Mesenchymal stem cell (in vitro differentiated cells and primary cell): ENCODE measurements around the gene CUEDC1.

Source experiments
- DNase-seq: peaks from one replicate; pipeline ENCODE4 v3.0.0-alpha.2; 2013
- H2AFZ ChIP-seq: one replicate; pipeline ENCODE4 v1.6.1; 2013; ENCODE audit warnings: low read depth, mild to moderate bottlenecking, control low read depth, inconsistent platforms, low read length, moderate library complexity
- H2AK5ac ChIP-seq: 2 replicates; pipeline ENCODE4 v1.6.1; 2013; ENCODE audit warnings: low read length, moderate library complexity, mild to moderate bottlenecking, inconsistent platforms; ENCODE audit not compliant: severe bottlenecking
- H2BK120ac ChIP-seq: one replicate; pipeline ENCODE4 v1.6.1; 2013; ENCODE audit warnings: low read depth, mild to moderate bottlenecking, inconsistent platforms, low read length, moderate library complexity
- H2BK12ac ChIP-seq, 2 experiments: one replicate each; pipeline ENCODE4 v1.6.1; 2013; ENCODE audit warnings: inconsistent platforms in 2 of 2, low read length in 2 of 2, mild to moderate bottlenecking in 2 of 2, moderate library complexity in 2 of 2, control low read depth in 1 of 2
- H2BK15ac ChIP-seq: one replicate; pipeline ENCODE4 v1.6.1; 2013; ENCODE audit warnings: mild to moderate bottlenecking, low read depth, inconsistent platforms; ENCODE audit not compliant: poor library complexity, severe bottlenecking
- H2BK5ac ChIP-seq: 2 replicates; pipeline ENCODE4 v1.6.1; 2013; ENCODE audit warnings: low read depth, mild to moderate bottlenecking, low read length, control low read depth, inconsistent platforms; ENCODE audit not compliant: poor library complexity, severe bottlenecking
- H3K14ac ChIP-seq, 2 experiments: one replicate each; pipeline ENCODE4 v1.6.1; 2013; ENCODE audit warnings: inconsistent platforms in 2 of 2, low read length in 2 of 2, control low read depth in 1 of 2, mild to moderate bottlenecking in 1 of 2, moderate library complexity in 1 of 2
- H3K18ac ChIP-seq, 2 experiments: one replicate each; pipeline ENCODE4 v1.6.1; 2013; ENCODE audit warnings: inconsistent platforms in 2 of 2, low read length in 2 of 2, control low read depth in 1 of 2, low read depth in 1 of 2, mild to moderate bottlenecking in 1 of 2
- H3K23ac ChIP-seq, 2 experiments: one replicate each; pipeline ENCODE4 v1.6.1; 2013; ENCODE audit warnings: inconsistent platforms in 2 of 2, low read length in 2 of 2, mild to moderate bottlenecking in 2 of 2, moderate library complexity in 2 of 2, control low read depth in 1 of 2
- H3K27ac ChIP-seq: 2 replicates; pipeline ENCODE4 v1.5.1; 2013; ENCODE audit warnings: mild to moderate bottlenecking, moderate library complexity, low read length, control low read depth, inconsistent platforms; ENCODE audit not compliant: poor library complexity, severe bottlenecking
- H3K27me3 ChIP-seq, 2 experiments: 2 replicates each; pipeline versions ENCODE4 v1.6.1 to v1.7.0; 2013; ENCODE audit warnings: low read length in 2 of 2, mild to moderate bottlenecking in 2 of 2, moderate library complexity in 2 of 2, control low read depth in 1 of 2, inconsistent platforms in 1 of 2; ENCODE audit not compliant: control insufficient read depth in 1 of 2, insufficient read depth in 1 of 2
- H3K36me3 ChIP-seq, 2 experiments: 2 replicates each; pipeline versions ENCODE4 v1.6.1 to v1.7.0; 2013; ENCODE audit warnings: low read length in 2 of 2, control low read depth in 1 of 2, inconsistent platforms in 1 of 2, low read depth in 1 of 2, mild to moderate bottlenecking in 1 of 2; ENCODE audit not compliant: insufficient read depth in 2 of 2, control insufficient read depth in 1 of 2
- H3K4ac ChIP-seq, 2 experiments: one replicate each; pipeline ENCODE4 v1.6.1; 2013; ENCODE audit warnings: inconsistent platforms in 2 of 2, low read length in 2 of 2, mild to moderate bottlenecking in 2 of 2, moderate library complexity in 2 of 2, control low read depth in 1 of 2, low read depth in 1 of 2
- H3K4me1 ChIP-seq: 2 replicates; pipeline ENCODE4 v1.6.1; 2013; ENCODE audit warnings: low read depth, low read length, control low read depth; ENCODE audit not compliant: control insufficient read depth, insufficient read depth
- H3K4me2 ChIP-seq: 2 replicates; pipeline ENCODE4 v1.6.1; 2013; ENCODE audit warnings: low read length, mild to moderate bottlenecking, inconsistent platforms; ENCODE audit not compliant: poor library complexity, severe bottlenecking
- H3K4me3 ChIP-seq, 2 experiments: 2 replicates each; pipeline versions ENCODE4 v1.5.1 to v1.7.0; 2013; ENCODE audit warnings: low read length in 2 of 2, mild to moderate bottlenecking in 2 of 2, control low read depth in 1 of 2, low read depth in 1 of 2; ENCODE audit not compliant: insufficient read depth in 1 of 2
- H3K79me1 ChIP-seq: replicated peaks from 2 replicates; pipeline ENCODE4 v1.6.1; 2013; ENCODE audit warnings: mild to moderate bottlenecking, control low read depth, low read length, inconsistent platforms; ENCODE audit not compliant: poor library complexity, severe bottlenecking
- H3K9ac ChIP-seq: 2 replicates; pipeline ENCODE4 v1.7.0; 2013; ENCODE audit warnings: mild to moderate bottlenecking, low read length, moderate library complexity
- H3K9me3 ChIP-seq: 2 replicates; pipeline ENCODE4 v1.7.0; 2013; ENCODE audit warnings: mild to moderate bottlenecking, low read length; ENCODE audit not compliant: control insufficient read depth
- H4K8ac ChIP-seq: one replicate; pipeline ENCODE4 v1.6.1; 2013; ENCODE audit warnings: inconsistent platforms, mild to moderate bottlenecking, low read length, moderate library complexity
- H4K91ac ChIP-seq: one replicate; pipeline ENCODE4 v1.6.1; 2013; ENCODE audit warnings: mild to moderate bottlenecking, low read length, inconsistent platforms
- WGBS: methylation state at CpG from one replicate; pipeline ENCODE4 v1.1.7; 2013; ENCODE audit warnings: mixed read lengths; 5-methylcytosine and 5-hydroxymethylcytosine counted together

The CUEDC1 gene

GRCh38 chr17:57935833-57936807 lies 19.1 kb downstream of the CUEDC1 start:
- Histone ChIP-seq H2BK5ac (peak overlapping the region; percentile 94), H3K23ac (no peak overlapping the region), H3K4me1 (peaks cover 47% of the 10 kb centered on the region), H3K9ac (peak overlapping the region; percentile 85), H3K27me3 (no peaks in the 10 kb centered on the region), H3K4me3 (peak overlapping the region in 1 of 2 experiments; percentile 50), H3K27ac (peak overlapping the region; percentile 90), H3K4ac (peak overlapping the region; percentile 88 to 96), H2BK15ac (peak overlapping the region; percentile 100), H2AK5ac (peak overlapping the region; percentile 94), H3K14ac (peak overlapping the region; percentile 73 to 90), H3K9me3 (no peaks in the 10 kb centered on the region), H3K18ac (peak overlapping the region; percentile 74 to 98), H3K36me3 (peaks cover 0 to 4% of the 10 kb centered on the region in 2 experiments), H2AFZ (no peak overlapping the region), H2BK12ac (peak overlapping the region; percentile 94 to 98), H2BK120ac (peak overlapping the region; percentile 98), H3K79me1 (peaks cover 15% of the 10 kb centered on the region), H4K91ac (peak overlapping the region; percentile 98), H4K8ac (peak overlapping the region; percentile 94), H3K4me2 (peak overlapping the region; percentile 24)
- peak; percentile 82 for DNase-seq
- 47% methylated on average over 9 of the region's 11 CpGs for WGBS

- Histone ChIP-seq H3K18ac (peak overlapping the region; percentile 42 to 44), H2BK5ac (no peak overlapping the region), H3K14ac (peak overlapping the region in 1 of 2 experiments; percentile 58), H3K23ac (no peak overlapping the region), H3K79me1 (peaks cover 21% of the 10 kb centered on the region), H3K9me3 (no peaks in the 10 kb centered on the region), H2AK5ac (peak overlapping the region; percentile 76), H2BK120ac (no peak overlapping the region), H3K9ac (peak overlapping the region; percentile 15), H4K8ac (peak overlapping the region; percentile 14), H4K91ac (no peak overlapping the region), H3K4me2 (no peak overlapping the region), H2BK15ac (peak overlapping the region; percentile 30), H2BK12ac (peak overlapping the region; percentile 78 to 88), H2AFZ (no peak overlapping the region), H3K36me3 (no peaks in the 10 kb centered on the region), H3K27me3 (no peaks in the 10 kb centered on the region), H3K27ac (no peak overlapping the region), H3K4me1 (peaks cover 37% of the 10 kb centered on the region), H3K4ac (peak overlapping the region; percentile 1 to 42), H3K4me3 (no peak overlapping the region)
- no peak for DNase-seq
- WGBS: 88% methylated on average over 12 of the region's 12 CpGs
Measured at GRCh38 chr17:57931488-57932137, 23.6 kb downstream of the CUEDC1 start.

GRCh38 chr17:57930239-57930638 lies 25.0 kb downstream of the CUEDC1 start:
- Histone ChIP-seq H3K4me3 (no peak overlapping the region), H3K27me3 (no peaks in the 10 kb centered on the region), H3K4ac (no peak overlapping the region), H3K4me2 (no peak overlapping the region), H3K9me3 (no peaks in the 10 kb centered on the region), H3K9ac (no peak overlapping the region), H2BK5ac (no peak overlapping the region), H3K36me3 (peaks cover 0 to 3% of the 10 kb centered on the region in 2 experiments), H2BK120ac (no peak overlapping the region), H3K79me1 (peaks cover 27% of the 10 kb centered on the region), H3K27ac (no peak overlapping the region), H3K14ac (no peak overlapping the region), H2BK12ac (peak overlapping the region in 1 of 2 experiments; percentile 49), H2BK15ac (no peak overlapping the region), H4K91ac (no peak overlapping the region), H3K23ac (no peak overlapping the region), H3K18ac (no peak overlapping the region), H2AK5ac (no peak overlapping the region), H3K4me1 (peaks cover 36% of the 10 kb centered on the region), H2AFZ (no peak overlapping the region), H4K8ac (no peak overlapping the region)
- DNase-seq: no peak
- WGBS: 94% methylated on average over 5 of the region's 5 CpGs

- H3K4me3 ChIP-seq: no peak overlapping the region
- H3K79me1 ChIP-seq: peaks cover 27% of the 10 kb centered on the region
- H3K4ac ChIP-seq: no peak overlapping the region
- no peak overlapping the region for H3K14ac ChIP-seq
- H2BK5ac ChIP-seq: no peak overlapping the region
- H3K23ac ChIP-seq: no peak overlapping the region
- H3K27ac ChIP-seq: no peak overlapping the region
- H3K9ac ChIP-seq: no peak overlapping the region
- H3K4me1 ChIP-seq: peaks cover 39% of the 10 kb centered on the region
- no peak for DNase-seq
- no peak overlapping the region for H4K91ac ChIP-seq
- H3K4me2 ChIP-seq: no peak overlapping the region
- no peaks in the 10 kb centered on the region for H3K9me3 ChIP-seq
- H2AFZ ChIP-seq: no peak overlapping the region
- H2BK15ac ChIP-seq: no peak overlapping the region
- no peak overlapping the region for H2BK120ac ChIP-seq
- no peak overlapping the region for H4K8ac ChIP-seq
- H3K27me3 ChIP-seq: no peaks in the 10 kb centered on the region
- H3K18ac ChIP-seq: no peak overlapping the region
- no peak overlapping the region for H2AK5ac ChIP-seq
- peaks cover 0 to 3% of the 10 kb centered on the region in 2 experiments for H3K36me3 ChIP-seq
- no peak overlapping the region for H2BK12ac ChIP-seq
- 78% methylated on average over 4 of the region's 4 CpGs for WGBS
Measured at GRCh38 chr17:57929386-57929785, 25.8 kb downstream of the CUEDC1 start.
